ENCODE data around the gene NAALADL2. TPM values are rescaled to one million over a fixed set of nuclear protein-coding genes. Genes with fewer than 3 reads are reported as not detected.
A peak's percentile ranks its signal among the peaks of the same experiment; 100 is the strongest.

The NAALADL2 gene
- total RNA-seq, 1 donor: 23.5 TPM

- H3K36me3 ChIP-seq (ENCODE audit: insufficient read depth, low read length): no peaks in the 10 kb centered on the region
- no peaks in the 10 kb centered on the region for H3K79me2 ChIP-seq (ENCODE audit: insufficient read depth, low read length)
- H3K27me3 ChIP-seq (ENCODE audit: insufficient read depth, low read length): no peaks in the 10 kb centered on the region
- no peak overlapping the region for H2AFZ ChIP-seq (ENCODE audit: low read length)
- no peak overlapping the region for H3K4me2 ChIP-seq (ENCODE audit: insufficient read depth, low read length)
- TF ChIP-seq CTCF (IDR thresholded peaks at IDR 0.05; ENCODE audit: extremely low read depth, low read depth, low read length): no peak
- no peaks in the 10 kb centered on the region for H3K9me3 ChIP-seq (ENCODE audit: low read depth, low read length)
- no peak overlapping the region for H3K4me3 ChIP-seq (ENCODE audit: insufficient read depth, low read length)
- peaks cover 2% of the 10 kb centered on the region for H3K4me1 ChIP-seq (ENCODE audit: insufficient read depth, low read length)
- no peaks in the 10 kb centered on the region for H4K20me1 ChIP-seq (ENCODE audit: insufficient read depth, low read length)
- no peak overlapping the region for H3K27ac ChIP-seq (ENCODE audit: low read depth, low read length)
- no peak for DNase-seq (ENCODE audit: insufficient read length, low spot score, missing footprints)
Observed at GRCh38 chr3:175068587-175068986, 209.5 kb downstream of the NAALADL2 start.

- Histone ChIP-seq H3K36me3 (ENCODE audit: insufficient read depth, low read length) (no peaks in the 10 kb centered on the region), H3K4me2 (ENCODE audit: insufficient read depth, low read length) (no peak overlapping the region), H3K27me3 (ENCODE audit: insufficient read depth, low read length) (no peaks in the 10 kb centered on the region), H4K20me1 (ENCODE audit: insufficient read depth, low read length) (no peaks in the 10 kb centered on the region), H3K9me3 (ENCODE audit: low read depth, low read length) (no peaks in the 10 kb centered on the region), H3K4me1 (ENCODE audit: insufficient read depth, low read length) (peaks cover 2% of the 10 kb centered on the region), H2AFZ (ENCODE audit: low read length) (no peak overlapping the region), H3K4me3 (ENCODE audit: insufficient read depth, low read length) (no peak overlapping the region), H3K27ac (ENCODE audit: low read depth, low read length) (no peak overlapping the region), H3K79me2 (ENCODE audit: insufficient read depth, low read length) (no peaks in the 10 kb centered on the region)
- no peak for DNase-seq (ENCODE audit: insufficient read length, low spot score, missing footprints)
- no peak for TF ChIP-seq CTCF (IDR thresholded peaks at IDR 0.05; ENCODE audit: extremely low read depth, low read depth, low read length)
Observed at GRCh38 chr3:175070946-175071345, 211.8 kb downstream of the NAALADL2 start.

GRCh38 chr3:175073219-175073905 is 214.2 kb downstream of the NAALADL2 start:
- DNase-seq (ENCODE audit: insufficient read length, low spot score, missing footprints): no peak
- no peaks in the 10 kb centered on the region for H3K79me2 ChIP-seq (ENCODE audit: insufficient read depth, low read length)
- peak overlapping the region; percentile 56 for H2AFZ ChIP-seq (ENCODE audit: low read length)
- no peaks in the 10 kb centered on the region for H4K20me1 ChIP-seq (ENCODE audit: insufficient read depth, low read length)
- peaks cover 2% of the 10 kb centered on the region for H3K4me1 ChIP-seq (ENCODE audit: insufficient read depth, low read length)
- H3K27me3 ChIP-seq (ENCODE audit: insufficient read depth, low read length): no peaks in the 10 kb centered on the region
- H3K9me3 ChIP-seq (ENCODE audit: low read depth, low read length): no peaks in the 10 kb centered on the region
- H3K4me3 ChIP-seq (ENCODE audit: insufficient read depth, low read length): no peak overlapping the region
- no peak overlapping the region for H3K27ac ChIP-seq (ENCODE audit: low read depth, low read length)
- H3K36me3 ChIP-seq (ENCODE audit: insufficient read depth, low read length): no peaks in the 10 kb centered on the region
- H3K4me2 ChIP-seq (ENCODE audit: insufficient read depth, low read length): no peak overlapping the region
- no peak for TF ChIP-seq CTCF (IDR thresholded peaks at IDR 0.05; ENCODE audit: extremely low read depth, low read depth, low read length)

GRCh38 chr3:175075269-175075668 is 216.1 kb downstream of the NAALADL2 start:
- DNase-seq (ENCODE audit: insufficient read length, low spot score, missing footprints): no peak
- H3K4me3 ChIP-seq (ENCODE audit: insufficient read depth, low read length): no peak overlapping the region
- no peaks in the 10 kb centered on the region for H3K36me3 ChIP-seq (ENCODE audit: insufficient read depth, low read length)
- H3K4me2 ChIP-seq (ENCODE audit: insufficient read depth, low read length): no peak overlapping the region
- H3K4me1 ChIP-seq (ENCODE audit: insufficient read depth, low read length): peaks cover 2% of the 10 kb centered on the region
- no peaks in the 10 kb centered on the region for H3K27me3 ChIP-seq (ENCODE audit: insufficient read depth, low read length)
- H3K79me2 ChIP-seq (ENCODE audit: insufficient read depth, low read length): no peaks in the 10 kb centered on the region
- H3K9me3 ChIP-seq (ENCODE audit: low read depth, low read length): no peaks in the 10 kb centered on the region
- H2AFZ ChIP-seq (ENCODE audit: low read length): no peak overlapping the region
- H4K20me1 ChIP-seq (ENCODE audit: insufficient read depth, low read length): no peaks in the 10 kb centered on the region
- TF ChIP-seq CTCF (IDR thresholded peaks at IDR 0.05; ENCODE audit: extremely low read depth, low read depth, low read length): no peak
- H3K27ac ChIP-seq (ENCODE audit: low read depth, low read length): no peak overlapping the region

All from osteoblast (primary cell).